IPS-18c (cell line): ENCODE results near the gene ADK.

Experiments
- H3K4me3 ChIP-seq: 2 replicates; pipeline ENCODE4 v1.7.0; 2013; ENCODE audit warnings: low read depth, mild to moderate bottlenecking, low read length, moderate library complexity; ENCODE audit not compliant: insufficient read depth
- H3K9me3 ChIP-seq: one replicate; pipeline ENCODE4 v1.6.1; 2013; ENCODE audit warnings: mild to moderate bottlenecking, low read length, moderate library complexity; ENCODE audit not compliant: control insufficient read depth, insufficient read depth

The ADK gene

GRCh38 chr10:74598891-74599566 is 448.0 kb downstream of the ADK start:
- no peak overlapping the region for H3K4me3 ChIP-seq
- H3K9me3 ChIP-seq: no peaks in the 10 kb centered on the region

DNA sequence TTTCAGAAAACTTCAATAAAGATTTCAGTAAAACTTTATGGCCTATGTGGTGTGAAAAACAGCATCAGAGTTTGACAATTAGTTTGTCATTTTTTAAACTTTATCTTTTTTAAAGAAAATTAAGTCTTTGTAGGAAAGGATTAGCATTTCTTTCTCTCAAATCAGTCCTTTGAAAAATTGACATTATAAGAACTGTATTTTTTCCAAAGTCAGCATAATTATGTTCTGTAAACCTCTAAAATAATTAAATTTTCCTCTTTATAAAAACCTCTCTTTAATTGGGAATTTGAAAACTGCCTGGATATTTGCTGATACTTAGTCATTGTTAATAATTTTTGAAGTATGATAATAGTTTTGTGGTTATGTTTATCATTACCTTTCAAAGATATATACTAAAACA is 448.7 kb downstream of the ADK start:
- H3K4me3 ChIP-seq: no peak overlapping the region

DNA sequence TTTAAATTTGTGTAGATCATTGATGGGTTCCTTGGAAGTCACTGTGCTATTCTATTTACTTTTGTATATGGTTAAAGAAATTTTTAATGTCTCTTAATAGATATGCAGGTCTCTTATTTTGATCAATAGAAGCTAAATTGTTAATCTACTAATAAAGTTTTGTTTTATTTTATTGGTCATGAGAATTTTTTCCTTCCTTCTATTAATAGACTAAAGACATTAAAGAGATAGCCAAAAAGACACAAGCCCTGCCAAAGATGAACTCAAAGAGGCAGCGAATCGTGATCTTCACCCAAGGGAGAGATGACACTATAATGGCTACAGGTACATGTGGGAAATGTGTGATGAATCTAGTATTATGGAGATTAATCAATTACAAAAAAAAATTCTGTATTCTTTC is 449.1 kb downstream of the ADK start:
- H3K9me3 ChIP-seq: no peaks in the 10 kb centered on the region

More for the DNA sequence above, 448.7 kb downstream of the ADK start:
- H3K9me3 ChIP-seq: no peaks in the 10 kb centered on the region

GRCh38 chr10:74602576-74602975 is 451.6 kb downstream of the ADK start:
- Histone ChIP-seq H3K9me3 (no peaks in the 10 kb centered on the region), H3K4me3 (no peak overlapping the region)

More for the DNA sequence above, 449.1 kb downstream of the ADK start:
- H3K4me3 ChIP-seq: no peak overlapping the region

DNA sequence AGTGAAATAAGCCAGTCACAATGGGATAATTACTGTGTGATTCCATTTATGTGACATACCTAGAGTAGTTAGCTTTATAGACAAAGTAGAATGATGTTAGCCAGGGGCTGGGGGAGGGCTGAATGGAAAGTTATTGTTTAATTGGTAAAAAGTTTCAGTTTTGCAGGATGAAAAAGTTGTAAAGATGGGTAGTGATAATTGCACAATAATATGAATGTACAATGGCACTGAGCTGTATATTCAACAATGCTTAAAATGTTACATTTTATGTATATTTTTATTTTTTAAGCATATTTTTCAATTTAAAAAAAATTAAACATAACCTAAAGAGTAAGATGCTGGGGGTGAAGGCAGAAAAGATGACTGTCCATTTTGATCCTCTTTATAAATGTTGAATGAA is 459.3 kb downstream of the ADK start:
- no peak overlapping the region for H3K4me3 ChIP-seq
- H3K9me3 ChIP-seq: no peaks in the 10 kb centered on the region

- H3K4me3 ChIP-seq: no peak overlapping the region
- H3K9me3 ChIP-seq: no peaks in the 10 kb centered on the region
Observed at GRCh38 chr10:74612195-74612594, 461.2 kb downstream of the ADK start.

DNA sequence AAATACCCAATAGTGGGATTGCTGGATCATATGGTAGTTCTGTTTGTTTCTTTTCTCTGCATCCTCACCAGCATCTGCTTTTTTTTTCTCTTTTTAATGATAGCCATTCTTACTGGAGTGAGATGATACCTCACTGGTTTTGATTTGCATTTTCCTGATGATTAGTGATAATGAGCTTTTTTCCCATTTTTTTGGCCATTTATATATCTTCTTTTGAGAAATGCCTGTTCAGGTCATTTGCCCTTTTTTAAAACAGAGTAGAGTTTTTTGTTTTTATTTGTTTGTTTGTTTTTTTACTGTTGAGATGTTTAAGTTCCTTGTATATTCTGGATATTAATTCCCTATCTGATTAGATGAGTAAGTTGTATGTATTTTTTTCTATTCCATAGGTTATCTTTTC is 469.6 kb downstream of the ADK start:
- Histone ChIP-seq H3K9me3 (no peaks in the 10 kb centered on the region), H3K4me3 (no peak overlapping the region)

- H3K9me3 ChIP-seq: no peaks in the 10 kb centered on the region
- H3K4me3 ChIP-seq: no peak overlapping the region
Observed at GRCh38 chr10:74623786-74624185, 472.8 kb downstream of the ADK start.

DNA sequence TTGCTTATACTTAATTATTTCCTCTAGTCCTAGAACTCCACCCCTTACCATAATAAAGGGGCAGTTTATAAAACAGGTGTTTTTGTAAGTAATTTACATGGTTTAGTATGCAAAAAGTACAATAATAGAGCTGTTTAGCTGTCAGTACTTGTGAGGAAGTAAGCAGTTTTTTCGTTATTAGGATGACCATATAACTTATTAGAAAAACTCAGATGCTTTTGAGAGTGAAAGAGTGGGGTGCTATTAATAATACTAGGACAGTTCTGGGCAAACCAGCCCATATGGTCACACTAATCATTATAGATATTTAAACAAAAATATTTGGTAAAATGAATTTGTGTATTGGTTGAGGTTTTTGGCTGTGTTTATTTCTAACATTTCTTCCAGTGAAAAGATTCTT is 473.5 kb downstream of the ADK start:
- no peak overlapping the region for H3K4me3 ChIP-seq

DNA sequence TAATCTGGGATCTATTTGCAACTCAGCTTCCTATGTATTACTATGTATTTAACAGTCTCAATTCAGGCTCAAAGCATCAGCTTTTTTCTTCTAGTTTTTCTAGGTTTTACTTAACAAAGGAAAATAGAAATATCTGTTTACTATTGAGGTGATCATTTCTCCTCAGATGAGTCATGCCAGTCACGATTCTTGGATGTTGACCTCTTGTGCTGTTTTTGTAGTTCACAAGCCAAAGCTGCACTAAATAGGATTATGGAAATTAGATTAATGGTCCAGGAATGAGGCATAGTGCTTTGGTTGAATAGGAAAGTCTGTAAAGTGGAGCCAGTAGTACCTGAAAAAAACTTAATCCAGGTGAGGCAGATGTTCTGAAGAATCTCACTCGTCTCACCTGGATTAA is 477.1 kb downstream of the ADK start:
- Histone ChIP-seq H3K9me3 (no peaks in the 10 kb centered on the region), H3K4me3 (no peak overlapping the region)

More for the DNA sequence above, 473.5 kb downstream of the ADK start:
- H3K9me3 ChIP-seq: no peaks in the 10 kb centered on the region

DNA sequence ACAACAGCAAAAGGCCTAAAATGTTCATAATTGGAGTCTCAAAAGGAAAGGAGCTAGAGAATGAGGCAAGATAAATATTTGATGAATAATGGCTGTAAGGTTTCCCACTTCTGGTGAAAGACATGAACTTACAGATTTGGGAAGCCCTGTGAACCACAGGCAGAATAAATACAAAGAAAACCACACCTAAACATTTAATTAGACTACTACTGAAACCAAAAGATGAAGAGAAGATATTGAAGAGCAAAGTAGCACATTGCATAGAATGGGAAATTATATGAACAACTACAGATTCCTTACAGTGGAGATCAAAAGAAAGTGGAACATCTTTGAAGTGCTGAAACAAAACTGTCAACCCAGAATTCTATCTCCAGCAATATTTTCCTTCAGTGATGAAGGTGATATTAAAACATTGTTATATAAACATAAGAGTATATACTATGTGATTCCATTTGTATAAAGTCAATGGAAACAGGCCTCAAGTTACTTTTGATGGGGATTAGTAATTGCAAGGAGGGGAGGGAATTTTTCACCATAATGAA is 484.0 kb downstream of the ADK start:
- H3K9me3 ChIP-seq: no peaks in the 10 kb centered on the region
- H3K4me3 ChIP-seq: no peak overlapping the region

DNA sequence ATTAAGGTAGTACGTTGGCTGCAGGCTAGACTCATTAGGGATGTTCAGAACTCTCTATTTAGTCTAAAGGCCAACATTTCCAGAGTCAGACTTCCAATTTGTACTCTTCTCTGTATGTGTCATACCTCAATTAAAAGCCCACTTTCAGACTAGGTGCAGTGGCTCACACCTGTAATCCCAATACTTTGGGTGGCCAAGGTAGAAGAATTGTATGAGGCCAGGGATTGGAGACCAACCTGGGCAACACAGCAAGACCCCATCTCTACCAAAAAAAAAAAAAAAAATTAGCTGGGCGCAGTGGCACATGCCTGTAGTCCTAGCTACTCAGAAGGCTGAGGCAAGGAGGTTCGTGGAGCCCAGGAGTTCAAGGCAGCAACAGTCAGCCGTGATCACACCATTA is 484.6 kb downstream of the ADK start:
- H3K9me3 ChIP-seq: no peaks in the 10 kb centered on the region
- no peak overlapping the region for H3K4me3 ChIP-seq

DNA sequence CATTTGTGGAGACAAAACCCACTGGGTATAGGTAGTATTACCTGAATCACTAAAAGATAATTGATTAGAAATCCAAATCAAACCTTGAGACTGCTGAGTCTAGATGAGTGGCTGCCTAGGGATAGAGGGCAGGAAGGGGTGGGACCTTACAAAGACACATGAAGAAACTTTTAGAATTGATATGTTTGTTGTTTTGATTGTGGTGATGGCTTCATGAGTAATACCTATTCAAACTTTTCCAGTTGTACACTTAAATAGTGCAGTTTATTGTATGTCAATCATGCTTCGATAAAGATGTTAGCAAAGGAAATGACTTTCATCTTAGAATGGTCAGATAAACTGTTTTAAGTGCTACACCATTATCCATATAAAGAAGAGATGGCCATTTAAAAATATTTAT is 486.7 kb downstream of the ADK start:
- H3K9me3 ChIP-seq: no peaks in the 10 kb centered on the region
- H3K4me3 ChIP-seq: no peak overlapping the region

DNA sequence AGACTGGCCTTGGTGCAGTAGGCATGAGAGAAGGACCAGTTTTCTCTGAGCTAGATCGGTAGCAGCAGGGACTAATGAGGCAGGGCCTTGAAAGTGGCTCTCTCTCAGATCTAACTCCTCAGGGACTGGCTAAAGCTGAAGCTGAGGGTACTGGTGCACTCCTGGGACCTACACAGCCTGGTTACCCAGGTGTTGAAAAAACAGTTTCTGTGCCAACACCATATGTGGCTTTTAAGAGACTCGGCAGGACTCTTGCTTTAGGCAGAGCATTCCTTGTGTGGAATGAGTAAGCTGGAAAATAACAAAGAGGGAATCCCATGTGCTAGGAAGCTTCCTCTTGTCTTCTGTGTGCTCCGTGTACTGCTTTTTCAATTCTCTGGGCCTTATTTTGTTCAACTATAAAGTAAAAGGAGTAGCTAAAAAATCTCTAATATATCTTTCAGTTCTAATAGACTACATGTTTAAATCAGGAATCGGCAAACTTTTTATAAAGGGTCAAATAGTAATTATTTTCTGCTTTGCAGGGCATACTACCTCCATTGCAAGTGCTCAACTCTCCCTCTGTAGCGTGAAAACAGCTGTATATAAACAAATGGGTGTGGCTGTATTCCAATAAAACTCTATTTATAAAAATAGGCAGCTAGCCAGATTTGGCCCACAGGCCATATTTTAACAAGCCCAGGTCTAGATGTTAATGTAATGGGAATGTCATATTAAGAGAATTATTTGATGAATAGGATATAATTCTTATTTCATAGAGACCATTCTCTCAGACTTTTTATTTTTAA is 489.3 kb downstream of the ADK start:
- Histone ChIP-seq H3K4me3 (no peak overlapping the region), H3K9me3 (no peaks in the 10 kb centered on the region)

GRCh38 chr10:74641659-74642058 is 490.6 kb downstream of the ADK start:
- H3K4me3 ChIP-seq: no peak overlapping the region
- H3K9me3 ChIP-seq: no peaks in the 10 kb centered on the region

DNA sequence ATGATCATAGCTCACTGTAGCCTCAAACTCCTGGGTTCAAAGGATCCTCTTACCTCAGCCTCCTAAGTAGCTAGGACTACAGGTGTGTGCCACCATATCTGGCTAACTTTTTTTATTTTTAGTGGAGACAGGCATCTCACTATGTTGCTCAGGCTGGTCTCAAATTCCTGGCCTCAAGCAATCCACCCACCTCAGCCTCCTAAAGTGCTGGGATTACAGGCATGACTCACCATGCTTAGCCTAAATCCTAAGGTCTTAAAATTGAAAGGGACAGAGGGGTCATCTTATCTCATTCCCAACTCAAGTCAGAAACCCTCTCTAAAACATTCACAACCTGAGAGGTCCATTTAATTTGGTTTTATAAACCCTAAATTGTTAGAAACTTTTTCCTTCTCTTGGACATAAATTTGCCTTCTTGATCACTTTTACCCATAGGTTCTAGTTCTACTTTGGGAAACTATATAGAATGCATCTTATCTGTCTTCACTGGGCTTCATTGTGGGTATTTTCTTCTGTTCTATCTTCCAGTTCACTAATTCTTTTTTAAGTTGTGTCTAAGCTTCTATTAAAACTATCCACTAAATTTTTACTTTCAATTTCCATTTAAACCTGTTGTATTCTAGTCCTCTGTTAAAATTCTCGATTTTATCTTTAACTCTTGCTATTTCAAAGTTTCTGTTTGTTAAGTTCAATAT is 492.0 kb downstream of the ADK start:
- no peak overlapping the region for H3K4me3 ChIP-seq
- H3K9me3 ChIP-seq: no peaks in the 10 kb centered on the region

DNA sequence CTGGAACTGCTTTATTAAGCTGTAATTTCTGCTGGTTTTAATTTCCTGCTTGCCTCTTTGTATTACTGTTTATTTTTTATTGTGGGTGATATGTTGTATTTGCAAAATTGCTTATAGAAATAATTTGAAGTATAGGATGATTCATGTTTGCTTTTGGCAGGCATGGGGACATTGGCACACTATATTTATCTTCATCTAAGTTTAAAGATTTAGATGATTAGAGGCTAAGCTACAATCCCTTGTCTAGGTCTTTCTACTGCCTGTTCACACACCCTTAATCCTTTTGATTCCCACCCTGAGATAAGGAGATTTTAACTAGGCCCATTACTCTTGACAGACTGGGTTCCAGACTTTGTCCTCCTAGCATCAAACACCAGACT is 492.6 kb downstream of the ADK start:
- no peaks in the 10 kb centered on the region for H3K9me3 ChIP-seq
- H3K4me3 ChIP-seq: no peak overlapping the region

DNA sequence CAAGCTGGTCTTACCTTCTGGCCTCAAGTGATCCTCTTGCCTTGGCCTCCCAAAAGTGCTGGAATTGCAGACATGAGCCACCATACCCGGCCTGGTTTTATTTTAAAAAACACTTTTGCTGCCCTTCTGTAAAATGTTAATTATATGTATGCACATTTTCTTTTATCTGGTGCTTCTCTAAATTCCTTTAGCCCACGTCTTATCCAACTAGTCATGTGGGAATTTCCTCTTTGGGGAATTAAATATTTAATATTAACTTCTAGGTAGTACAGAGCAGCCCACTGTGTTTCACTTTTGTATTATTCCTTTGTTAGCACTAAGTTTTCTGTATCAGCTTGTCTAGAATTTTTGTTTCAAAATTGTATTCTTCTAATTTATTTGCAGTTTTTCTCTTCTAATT is 493.7 kb downstream of the ADK start:
- Histone ChIP-seq H3K4me3 (no peak overlapping the region), H3K9me3 (no peaks in the 10 kb centered on the region)
